ENCODE measurements around the gene PRICKLE4.

PRICKLE4 gene

GRCh38 chr6:41755895-41756294 is 24.7 kb upstream of the PRICKLE4 start:
- ChIA-PET CTCF (interaction anchor here (1.3 to 3.0 kb wide), 4 partner anchors 30 to 387 kb away, joined by 4 to 8 read pairs (median 4); partner anchors contain the start of gene TOMM6), POLR2A (no interaction called here)
- no peak overlapping the region for H3K4me3 ChIP-seq (ENCODE audit: low read depth, low read length)
- TF ChIP-seq, protein P1, sequence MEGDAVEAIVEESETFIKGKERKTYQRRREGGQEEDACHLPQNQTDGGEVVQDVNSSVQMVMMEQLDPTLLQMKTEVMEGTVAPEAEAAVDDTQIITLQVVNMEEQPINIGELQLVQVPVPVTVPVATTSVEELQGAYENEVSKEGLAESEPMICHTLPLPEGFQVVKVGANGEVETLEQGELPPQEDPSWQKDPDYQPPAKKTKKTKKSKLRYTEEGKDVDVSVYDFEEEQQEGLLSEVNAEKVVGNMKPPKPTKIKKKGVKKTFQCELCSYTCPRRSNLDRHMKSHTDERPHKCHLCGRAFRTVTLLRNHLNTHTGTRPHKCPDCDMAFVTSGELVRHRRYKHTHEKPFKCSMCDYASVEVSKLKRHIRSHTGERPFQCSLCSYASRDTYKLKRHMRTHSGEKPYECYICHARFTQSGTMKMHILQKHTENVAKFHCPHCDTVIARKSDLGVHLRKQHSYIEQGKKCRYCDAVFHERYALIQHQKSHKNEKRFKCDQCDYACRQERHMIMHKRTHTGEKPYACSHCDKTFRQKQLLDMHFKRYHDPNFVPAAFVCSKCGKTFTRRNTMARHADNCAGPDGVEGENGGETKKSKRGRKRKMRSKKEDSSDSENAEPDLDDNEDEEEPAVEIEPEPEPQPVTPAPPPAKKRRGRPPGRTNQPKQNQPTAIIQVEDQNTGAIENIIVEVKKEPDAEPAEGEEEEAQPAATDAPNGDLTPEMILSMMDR (IDR thresholded peaks at IDR 0.05; ENCODE audit: insufficient read depth, low read length, missing control alignments): no peak
- DNase-seq (ENCODE audit: low read depth, low spot score): no peak

DNA sequence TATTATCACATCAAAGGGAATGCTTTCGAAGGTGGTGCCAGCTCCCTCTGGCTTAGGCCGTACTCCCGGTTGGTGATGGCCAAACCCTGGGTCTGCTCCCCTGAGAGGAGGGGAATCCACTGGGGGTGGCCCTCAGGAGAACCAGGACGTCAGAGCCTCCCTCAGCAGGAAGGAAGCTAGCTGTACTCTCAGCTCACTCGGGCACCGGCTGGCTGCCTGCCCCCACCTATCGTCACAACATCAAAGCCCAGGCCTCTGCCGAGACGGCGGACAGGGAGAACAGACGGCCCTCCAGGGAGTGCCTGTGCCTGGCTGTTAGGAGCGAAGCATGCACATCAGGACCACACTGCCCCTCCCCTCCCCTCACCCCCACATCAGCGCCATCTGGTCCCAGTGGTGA is 24.2 kb upstream of the PRICKLE4 start:
- H3K4me3 ChIP-seq (ENCODE audit: low read depth, low read length): no peak overlapping the region
- POLR2A ChIA-PET: no interaction called here
- CTCF ChIA-PET: interaction anchor here (1.3 to 1.7 kb wide), 3 partner anchors 29 to 388 kb away, joined by 4 to 5 read pairs (median 4); no protein-coding TSS in a partner anchor
- TF ChIP-seq, protein P1 (IDR thresholded peaks at IDR 0.05; ENCODE audit: insufficient read depth, low read length, missing control alignments): no peak
- DNase-seq (ENCODE audit: low read depth, low spot score): no peak

- ChIA-PET CTCF (interaction anchor here (0.9 to 1.7 kb wide), 2 partner anchors 18 to 74 kb away, joined by 4 to 5 read pairs; no protein-coding TSS in a partner anchor), POLR2A (no interaction called here)
- TF ChIP-seq, protein P1 (IDR thresholded peaks at IDR 0.05; ENCODE audit: insufficient read depth, low read length, missing control alignments): no peak
- no peak overlapping the region for H3K4me3 ChIP-seq (ENCODE audit: low read depth, low read length)
- DNase-seq (ENCODE audit: low read depth, low spot score): no peak
These were observed 23.3 kb upstream of the PRICKLE4 start for GRCh38 chr6:41757271-41757670.

DNA sequence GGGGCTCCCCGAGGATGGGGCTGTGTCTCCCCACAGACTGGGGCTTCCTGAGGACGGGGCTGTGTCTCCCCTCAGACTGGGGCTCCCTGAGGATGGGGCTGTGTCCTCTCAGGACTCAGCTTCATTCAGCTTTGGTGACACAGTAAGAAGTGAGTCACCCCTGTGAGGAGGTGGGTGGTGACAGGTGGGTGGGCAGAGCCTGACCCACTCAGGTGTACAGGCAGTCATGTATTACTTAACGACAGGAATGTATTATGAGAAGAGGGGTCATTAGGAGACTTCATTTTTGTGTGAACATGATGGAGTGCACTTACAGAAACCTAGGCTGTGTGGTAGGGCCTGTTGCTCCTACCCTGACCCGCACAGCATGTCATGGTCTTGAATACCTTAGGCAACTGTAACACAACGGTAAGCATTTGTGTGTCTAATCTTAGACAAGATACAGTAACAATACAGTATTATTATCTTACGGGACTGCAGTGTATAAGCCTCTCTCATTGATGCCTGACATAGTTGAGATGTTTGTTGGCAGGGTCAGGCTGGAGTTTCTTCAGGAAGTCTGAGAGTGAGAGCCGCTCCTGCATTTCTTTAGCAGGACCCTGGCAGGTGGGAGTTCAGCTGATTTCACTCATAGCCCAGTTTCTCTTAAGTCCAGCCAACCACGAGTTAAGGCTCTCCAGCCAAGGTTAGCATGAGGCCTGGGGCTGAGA is 22.5 kb upstream of the PRICKLE4 start:
- ChIA-PET CTCF (interaction anchor here (1.1 to 1.8 kb wide), 3 partner anchors 18 to 75 kb away, joined by 3 to 7 read pairs (median 4); partner anchors contain the start of gene TOMM6), POLR2A (no interaction called here)
- TF ChIP-seq, protein P1 (IDR thresholded peaks at IDR 0.05; ENCODE audit: insufficient read depth, low read length, missing control alignments): no peak
- no peak for DNase-seq (ENCODE audit: low read depth, low spot score)
- no peak overlapping the region for H3K4me3 ChIP-seq (ENCODE audit: low read depth, low read length)

GRCh38 chr6:41758641-41759035 is 21.9 kb upstream of the PRICKLE4 start:
- ChIA-PET POLR2A (no interaction called here), CTCF (interaction anchor here (1.0 to 1.8 kb wide), 4 partner anchors 17 to 75 kb away, joined by 3 to 7 read pairs (median 4); partner anchors contain the start of gene TOMM6)
- TF ChIP-seq, protein P1 (IDR thresholded peaks at IDR 0.05; ENCODE audit: insufficient read depth, low read length, missing control alignments): no peak

GRCh38 chr6:41759106-41759904 is 21.3 kb upstream of the PRICKLE4 start:
- H3K4me3 ChIP-seq (ENCODE audit: low read depth, low read length): no peak overlapping the region
- ChIA-PET CTCF (interaction anchor here (1.0 to 1.8 kb wide), 5 partner anchors 17 to 391 kb away, joined by 3 to 7 read pairs (median 4); partner anchors contain the start of gene TOMM6), POLR2A (no interaction called here)
- TF ChIP-seq, protein P1 (IDR thresholded peaks at IDR 0.05; ENCODE audit: insufficient read depth, low read length, missing control alignments): no peak
- no peak for DNase-seq (ENCODE audit: low read depth, low spot score)

More at GRCh38 chr6:41758641-41759035, 21.9 kb upstream of the PRICKLE4 start:
- DNase-seq (ENCODE audit: low read depth, low spot score): no peak
- no peak overlapping the region for H3K4me3 ChIP-seq (ENCODE audit: low read depth, low read length)

Data from AG04449 (cell line).